Endothelial cell of umbilical vein (primary cell): ENCODE measurements around the gene DYNAP. TPM values are rescaled to one million over a fixed set of nuclear protein-coding genes. Genes with fewer than 3 reads are reported as not detected.

Experiments
- BruUV-seq: library from RNA; stranded (reverse); fragments of 400-500 nt; replicated peaks from 2 replicates; lab custom pipeline; 2021; lab: Mats Ljungman, UMichigan
- CTCF ChIA-PET: fragments of 300-600, 350-600 bp; sonication (Branson Sonifier 250); formaldehyde crosslinking; loops from one replicate; lab custom pipeline; 2021; ENCODE audit warnings: antibody characterized with exemption, inconsistent platforms; lab: Charles Lee
- POLR2A ChIA-PET: fragments of 300-600, 350-600 bp; sonication (Branson Sonifier 250); formaldehyde crosslinking; loops from one replicate; lab custom pipeline; 2021; ENCODE audit warnings: antibody characterized with exemption, inconsistent platforms; lab: Charles Lee
- DNase-seq: peaks from one replicate; pipeline ENCODE4 v3.0.0-alpha.2; 2011; ENCODE audit warnings: low read depth, low spot score
- FAIRE-seq: peaks from 2 replicates; lab custom pipeline; 2011; peaks lifted over from hg19 to GRCh38; lab: Jason Lieb, UNC
- H2AFZ ChIP-seq: 2 replicates; pipeline ENCODE4 v1.6.0; 2012; ENCODE audit warnings: low read depth, low read length, control low read depth, inconsistent platforms
- H3K27ac ChIP-seq: 2 replicates; pipeline ENCODE4 v1.5.1; 2011; ENCODE audit warnings: low read depth, mild to moderate bottlenecking, control low read depth, low read length, moderate library complexity; ENCODE audit not compliant: insufficient read depth
- H3K27me3 ChIP-seq, 2 experiments: 2 replicates each; pipeline versions ENCODE4 v1.6.0 to v1.6.1; 2011; ENCODE audit warnings: low read length in 2 of 2, mixed read lengths in 1 of 2; ENCODE audit not compliant: control insufficient read depth in 2 of 2, insufficient read depth in 2 of 2
- H3K36me3 ChIP-seq, 2 experiments: 2 replicates in 1 of 2; 3 replicates in 1 of 2; pipeline ENCODE4 v1.5.1; 2011; ENCODE audit warnings: low read length in 2 of 2, mild to moderate bottlenecking in 1 of 2, moderate library complexity in 1 of 2; ENCODE audit not compliant: control insufficient read depth in 2 of 2, insufficient read depth in 2 of 2; ENCODE audit errors: extremely low read depth in 1 of 2
- H3K4me1 ChIP-seq: 3 replicates; pipeline ENCODE4 v1.5.1; 2011; ENCODE audit warnings: mild to moderate bottlenecking, low read length; ENCODE audit not compliant: control insufficient read depth, insufficient read depth; ENCODE audit errors: extremely low read depth
- H3K4me2 ChIP-seq: 2 replicates; pipeline ENCODE4 v1.6.1; 2011; ENCODE audit warnings: low read length, control low read depth, mixed read lengths; ENCODE audit not compliant: insufficient read depth
- H3K4me3 ChIP-seq, 3 experiments: fragments of 200-600 bp in 1 of 3; sonication (generic), shearing (Covaris generic) in 1 of 3; replicated peaks in 1 of 3; 2 replicates each; pipeline ENCODE4 v1.5.1; 2011 to 2016; ENCODE audit warnings: control low read depth in 3 of 3, low read length in 3 of 3, mild to moderate bottlenecking in 2 of 3, inconsistent platforms in 1 of 3, low read depth in 1 of 3, moderate library complexity in 1 of 3; ENCODE audit not compliant: insufficient read depth in 1 of 3
- H3K79me2 ChIP-seq: 2 replicates; pipeline ENCODE4 v1.6.0; 2012; ENCODE audit warnings: low read length, inconsistent platforms; ENCODE audit not compliant: control insufficient read depth, insufficient read depth
- H3K9ac ChIP-seq: replicated peaks from 2 replicates; pipeline ENCODE3; 2011; ENCODE audit warnings: low read length, control low read depth; ENCODE audit not compliant: insufficient read depth; ENCODE audit errors: extremely low read depth
- H3K9me1 ChIP-seq: replicated peaks from 3 replicates; pipeline ENCODE4 v1.6.0; 2011; ENCODE audit warnings: mild to moderate bottlenecking, low read length; ENCODE audit not compliant: control insufficient read depth, insufficient read depth; ENCODE audit errors: extremely low read depth
- H3K9me3 ChIP-seq: replicated peaks from 2 replicates; pipeline ENCODE4 v1.5.1; 2012; ENCODE audit warnings: low read length, inconsistent platforms; ENCODE audit not compliant: control insufficient read depth, insufficient read depth
- H4K20me1 ChIP-seq: replicated peaks from 2 replicates; pipeline ENCODE3; 2011; ENCODE audit warnings: mild to moderate bottlenecking, low read length; ENCODE audit not compliant: control insufficient read depth, insufficient read depth; ENCODE audit errors: extremely low read depth
- EZH2 ChIP-seq: IDR thresholded peaks from 2 replicates; pipeline ENCODE4 v1.6.1; 2012; ENCODE audit warnings: borderline replicate concordance, low read depth, mild to moderate bottlenecking, moderate library complexity, low read length, inconsistent platforms; ENCODE audit not compliant: severe bottlenecking
- FOS ChIP-seq: IDR thresholded peaks from 2 replicates; pipeline ENCODE4 v1.6.1; 2011; ENCODE audit warnings: mild to moderate bottlenecking, low read length, moderate library complexity, borderline replicate concordance; ENCODE audit not compliant: insufficient read depth
- GATA2 ChIP-seq: IDR thresholded peaks from 2 replicates; pipeline ENCODE4 v1.7.0; 2011; ENCODE audit warnings: low read depth, mild to moderate bottlenecking, moderate library complexity, mixed read lengths, low read length; ENCODE audit not compliant: insufficient read length, insufficient read depth
- JUN ChIP-seq: IDR thresholded peaks from 2 replicates; pipeline ENCODE4 v1.6.1; 2011; ENCODE audit warnings: borderline replicate concordance, low read depth; ENCODE audit not compliant: insufficient read length, insufficient read depth
- MYC ChIP-seq: IDR thresholded peaks from one replicate; pipeline ENCODE4 v1.6.1; 2011; ENCODE audit warnings: mild to moderate bottlenecking, low read depth, low read length
- POLR2A ChIP-seq: IDR thresholded peaks from 2 replicates; pipeline ENCODE4 v1.6.1; 2012; ENCODE audit warnings: low read depth, mild to moderate bottlenecking, control low read depth, low read length
- POLR2AphosphoS5 ChIP-seq: IDR thresholded peaks from 2 replicates; pipeline ENCODE4 v1.6.1; 2012; ENCODE audit warnings: low read depth, mild to moderate bottlenecking, control low read depth, low read length, moderate library complexity; ENCODE audit not compliant: insufficient read depth
- dilution Hi-C: fragments of 300-500 bp; cut with MboI; formaldehyde crosslinking; loops from one replicate; pipeline ENCODE4 v1.15.0; 2019; ENCODE audit warnings: low sequenced_read_pairs; ENCODE audit not compliant: extremely low pct_ligation_motif_present
- intact Hi-C: fragments of 100-400 bp; cut with micrococcal nuclease; formaldehyde crosslinking; loops from one replicate; pipeline ENCODE4 v1.10.0; 2022
- polyA plus RNA-seq, 4 experiments: library from polyadenylated mRNA; depleted of rRNA in 3 of 4; stranded (reverse) in 3 of 4; unstranded in 1 of 4; fragments of >200 nt; gene quantifications; 2 replicates each; pipeline versions ENCODE4 v1.2.1 to v1.2.3, GENCODE V29; 2011 to 2012; ENCODE audit warnings: missing spikeins in 1 of 4
- total RNA-seq: library from RNA; stranded (reverse); gene quantifications from 2 replicates; pipeline ENCODE4 v1.2.3, GENCODE V29; 2021
- TF ChIP-seq, protein P1 (sequence below), 2 donors: IDR thresholded peaks; 1 replicate in 1 of 2; 2 replicates in 1 of 2; pipeline ENCODE4 v1.5.1; 2011; ENCODE audit warnings: low read length in 2 of 2, mild to moderate bottlenecking in 2 of 2, moderate library complexity in 2 of 2, control low read depth in 1 of 2, inconsistent platforms in 1 of 2, low read depth in 1 of 2; ENCODE audit not compliant: insufficient read depth in 1 of 2; ENCODE audit errors: extremely low read depth in 1 of 2
- TF ChIP-seq, protein P2 (sequence below): IDR thresholded peaks from 2 replicates; pipeline ENCODE4 v1.6.1; 2011; ENCODE audit not compliant: insufficient read depth, insufficient read length

Gene DYNAP
- total and polyA plus RNA-seq, 2 donors (not counting 3 experiments of a cell fraction or from before 2014, with no cell fraction given) = not detected

DNA sequence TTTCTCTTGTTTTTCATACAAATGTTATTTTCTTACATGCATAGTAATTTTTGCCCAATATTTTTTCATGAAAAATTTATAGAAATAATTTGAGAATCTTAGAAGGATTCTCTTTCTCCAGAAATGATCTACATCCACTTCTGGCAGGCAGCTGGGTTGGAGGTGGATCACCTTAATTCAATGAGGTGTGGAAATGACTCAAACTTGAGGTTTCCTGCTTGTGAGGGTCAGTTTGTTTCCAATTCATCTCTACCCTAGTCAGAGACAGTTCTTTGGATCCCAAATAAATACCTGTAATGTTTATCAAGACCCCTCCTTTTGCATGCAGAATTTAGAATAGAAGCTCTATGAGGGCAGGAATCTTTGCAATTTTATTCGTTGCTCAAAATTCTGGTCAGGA, 35.0 kb upstream of the DYNAP start:
- no peak overlapping the region for H3K27ac ChIP-seq
- H4K20me1 ChIP-seq = no peaks in the 10 kb centered on the region
- dilution Hi-C loops = no loop called here
- no peaks in the 10 kb centered on the region for H3K4me1 ChIP-seq
- intact Hi-C loops = loop anchor here (5.0 kb wide), 1 partner anchor 164 kb away; no protein-coding TSS in a partner anchor
- TF ChIP-seq POLR2AphosphoS5 = no peak
- TF ChIP-seq MYC = no peak
- TF ChIP-seq POLR2A = no peak
- TF ChIP-seq, protein P1, sequence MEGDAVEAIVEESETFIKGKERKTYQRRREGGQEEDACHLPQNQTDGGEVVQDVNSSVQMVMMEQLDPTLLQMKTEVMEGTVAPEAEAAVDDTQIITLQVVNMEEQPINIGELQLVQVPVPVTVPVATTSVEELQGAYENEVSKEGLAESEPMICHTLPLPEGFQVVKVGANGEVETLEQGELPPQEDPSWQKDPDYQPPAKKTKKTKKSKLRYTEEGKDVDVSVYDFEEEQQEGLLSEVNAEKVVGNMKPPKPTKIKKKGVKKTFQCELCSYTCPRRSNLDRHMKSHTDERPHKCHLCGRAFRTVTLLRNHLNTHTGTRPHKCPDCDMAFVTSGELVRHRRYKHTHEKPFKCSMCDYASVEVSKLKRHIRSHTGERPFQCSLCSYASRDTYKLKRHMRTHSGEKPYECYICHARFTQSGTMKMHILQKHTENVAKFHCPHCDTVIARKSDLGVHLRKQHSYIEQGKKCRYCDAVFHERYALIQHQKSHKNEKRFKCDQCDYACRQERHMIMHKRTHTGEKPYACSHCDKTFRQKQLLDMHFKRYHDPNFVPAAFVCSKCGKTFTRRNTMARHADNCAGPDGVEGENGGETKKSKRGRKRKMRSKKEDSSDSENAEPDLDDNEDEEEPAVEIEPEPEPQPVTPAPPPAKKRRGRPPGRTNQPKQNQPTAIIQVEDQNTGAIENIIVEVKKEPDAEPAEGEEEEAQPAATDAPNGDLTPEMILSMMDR (IDR thresholded peaks at IDR 0.05; ENCODE audit: extremely low read depth in 1 of 2, insufficient read depth in 1 of 2, low read depth in 1 of 2, low read length in 2 of 2) = no peak
- no peak for TF ChIP-seq JUN
- no peak for TF ChIP-seq FOS
- no peak for TF ChIP-seq GATA2
- TF ChIP-seq, protein P2, sequence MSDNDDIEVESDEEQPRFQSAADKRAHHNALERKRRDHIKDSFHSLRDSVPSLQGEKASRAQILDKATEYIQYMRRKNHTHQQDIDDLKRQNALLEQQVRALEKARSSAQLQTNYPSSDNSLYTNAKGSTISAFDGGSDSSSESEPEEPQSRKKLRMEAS = no peak
- TF ChIP-seq EZH2 = no peak
- ChIA-PET POLR2A (no interaction called here), CTCF (interaction anchor here (1.4 kb wide), 1 partner anchor 10 kb away, joined by 3 read pairs; no protein-coding TSS in a partner anchor)
- BruUV-seq = no TSS peak
- FAIRE-seq (no peak), DNase-seq (no peak)
- H3K4me3 ChIP-seq = no peak overlapping the region
- H3K27me3 ChIP-seq = no peaks in the 10 kb centered on the region
- no peaks in the 10 kb centered on the region for H3K79me2 ChIP-seq
- no peak overlapping the region for H3K9ac ChIP-seq
- H3K9me3 ChIP-seq = no peaks in the 10 kb centered on the region
- no peak overlapping the region for H3K4me2 ChIP-seq
- no peaks in the 10 kb centered on the region for H3K36me3 ChIP-seq
- H3K9me1 ChIP-seq = no peaks in the 10 kb centered on the region
- no peak overlapping the region for H2AFZ ChIP-seq
